ENCODE measurements around the gene TRAK1. TPM values are rescaled to one million over a fixed set of nuclear protein-coding genes. Genes with fewer than 3 reads are reported as not detected.
A peak's percentile ranks its signal among the peaks of the same experiment; 100 is the strongest.

Gene TRAK1
- total and polyA plus RNA-seq, 2 of the 4 experiments (the other 2 are of a cell fraction), result 25.6 to 28.1 TPM

DNA sequence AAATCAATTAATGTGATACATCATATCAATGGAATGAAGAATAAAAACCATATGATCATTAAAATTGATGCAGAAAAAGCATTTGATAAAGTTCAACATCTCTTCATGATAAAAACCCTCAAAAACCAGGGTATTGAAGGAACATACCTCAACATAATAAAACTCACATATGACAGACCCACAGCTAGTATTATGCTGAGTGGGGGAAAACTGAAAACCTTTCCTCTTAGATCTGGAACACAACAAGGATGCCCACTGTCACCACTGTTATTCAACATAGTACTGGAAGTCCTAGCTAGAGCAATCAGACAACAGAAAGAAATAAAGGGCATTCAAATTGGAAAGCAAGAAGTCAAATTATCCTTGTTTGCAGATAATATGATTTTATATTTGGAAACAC lies 144.4 kb downstream of the TRAK1 start:
- Histone ChIP-seq H2AFZ (replicated peaks; ENCODE audit: low read length, poor library complexity) (no peak overlapping the region), H3K9me3 (ENCODE audit: control insufficient read depth, insufficient read depth, low read length) (peaks cover 6% of the 10 kb centered on the region), H2AK9ac (replicated peaks; ENCODE audit: low read depth, low read length, poor library complexity) (no peak overlapping the region), H4K91ac (ENCODE audit: insufficient read depth, low read depth, low read length) (no peak overlapping the region), H4K20me1 (ENCODE audit: insufficient read depth, low read length) (no peaks in the 10 kb centered on the region), H2BK20ac (ENCODE audit: low read depth, low read length) (no peak overlapping the region), H2BK5ac (ENCODE audit: low read depth, low read length, poor library complexity, severe bottlenecking) (no peak overlapping the region), H3K9ac (ENCODE audit: low read depth, low read length) (no peak overlapping the region), H4K8ac (ENCODE audit: low read depth in 2 of 2, low read length in 2 of 2) (no peak overlapping the region), H4K5ac (ENCODE audit: low read depth, low read length) (no peak overlapping the region), H3K23ac (ENCODE audit: low read depth, low read length) (no peak overlapping the region), H3K79me1 (ENCODE audit: low read depth in 1 of 2, low read length in 2 of 2) (no peaks in the 10 kb centered on the region), H2AK5ac (ENCODE audit: low read depth, low read length) (no peak overlapping the region), H3K56ac (ENCODE audit: extremely low read depth, insufficient read depth, low read length) (no peak overlapping the region), H3K14ac (replicated peaks; ENCODE audit: low read depth, low read length) (no peak overlapping the region), H3K9me1 (ENCODE audit: insufficient read depth, low read length) (no peaks in the 10 kb centered on the region), H2BK15ac (ENCODE audit: low read depth, low read length) (no peak overlapping the region), H3K4me1 (ENCODE audit: control insufficient read depth, insufficient read depth, low read length) (no peaks in the 10 kb centered on the region), H3K27ac (ENCODE audit: insufficient read depth, low read length) (no peak overlapping the region), H3K4ac (ENCODE audit: low read depth, low read length) (no peak overlapping the region), H3K4me3 (ENCODE audit: insufficient read depth, low read depth, low read length) (no peak overlapping the region), H3K36me3 (ENCODE audit: control insufficient read depth, insufficient read depth, low read length) (no peaks in the 10 kb centered on the region), H3K18ac (ENCODE audit: low read depth, low read length) (no peak overlapping the region), H3K27me3 (ENCODE audit: control insufficient read depth, insufficient read depth, low read length) (peaks cover 13% of the 10 kb centered on the region), H3K4me2 (ENCODE audit: low read depth, low read length) (no peak overlapping the region), H2BK120ac (ENCODE audit: low read depth, low read length) (no peak overlapping the region)
- TF ChIP-seq NFE2L2 (IDR thresholded peaks at IDR 0.05; ENCODE audit: low read depth, low read length), result no peak
- no peak for TF ChIP-seq CEBPB (IDR thresholded peaks at IDR 0.05; ENCODE audit: low read depth, low read length)
- peak; percentile 39; the same call in 1 of the 2 replicates for TF ChIP-seq MAFK (IDR thresholded peaks at IDR 0.05; ENCODE audit: low read depth, low read length)
- TF ChIP-seq, protein P1, sequence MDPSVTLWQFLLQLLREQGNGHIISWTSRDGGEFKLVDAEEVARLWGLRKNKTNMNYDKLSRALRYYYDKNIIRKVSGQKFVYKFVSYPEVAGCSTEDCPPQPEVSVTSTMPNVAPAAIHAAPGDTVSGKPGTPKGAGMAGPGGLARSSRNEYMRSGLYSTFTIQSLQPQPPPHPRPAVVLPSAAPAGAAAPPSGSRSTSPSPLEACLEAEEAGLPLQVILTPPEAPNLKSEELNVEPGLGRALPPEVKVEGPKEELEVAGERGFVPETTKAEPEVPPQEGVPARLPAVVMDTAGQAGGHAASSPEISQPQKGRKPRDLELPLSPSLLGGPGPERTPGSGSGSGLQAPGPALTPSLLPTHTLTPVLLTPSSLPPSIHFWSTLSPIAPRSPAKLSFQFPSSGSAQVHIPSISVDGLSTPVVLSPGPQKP (IDR thresholded peaks at IDR 0.05; ENCODE audit: borderline replicate concordance, low read depth, low read length), result no peak
- CTCF ChIA-PET, result no interaction called here
- no TSS peak for BruUV-seq (replicated peaks)
- DNase-seq (no peak), ATAC-seq (ENCODE audit: low read depth) (no peak)
- POLR2A ChIA-PET (ENCODE audit: unreplicated experiment), result no interaction called here
- intact Hi-C loops (cut with micrococcal nuclease) (no loop called here), dilution Hi-C loops (cut with HindIII; ENCODE audit: low sequenced_read_pairs, unreplicated experiment) (no loop called here), in situ Hi-C loops (cut with MboI; ENCODE audit: low sequenced_read_pairs) (loop anchor here (10.0 kb wide), 1 partner anchor 309 kb away; no protein-coding TSS in a partner anchor)
